ENCODE data around the gene TPT1. TPM values are rescaled to one million over a fixed set of nuclear protein-coding genes. Genes with fewer than 3 reads are reported as not detected.

Gene TPT1
- total RNA-seq, 1 donor from 2014 or later: 4,609 TPM

- no peak for DNase-seq
Measured at GRCh38 chr13:45333977-45334922, 6.7 kb downstream of the TPT1 start.

- no peak for DNase-seq
Measured at GRCh38 chr13:45333251-45333976, 7.6 kb downstream of the TPT1 start.

GRCh38 chr13:45332831-45333219 is 8.2 kb downstream of the TPT1 start:
- DNase-seq: no peak

GRCh38 chr13:45332036-45332830 is 8.8 kb downstream of the TPT1 start:
- DNase-seq: no peak

- DNase-seq: no peak
Measured at GRCh38 chr13:45331692-45332035, 9.3 kb downstream of the TPT1 start.

GRCh38 chr13:45331123-45331619 is 9.8 kb downstream of the TPT1 start:
- no peak for DNase-seq

- DNase-seq: no peak
Measured at GRCh38 chr13:45328661-45329111, 12.3 kb downstream of the TPT1 start.

- DNase-seq: no peak
Measured at GRCh38 chr13:45327253-45327955, 13.6 kb downstream of the TPT1 start.

- peak; percentile 88 for DNase-seq
Measured at GRCh38 chr13:45325806-45326205, 15.2 kb downstream of the TPT1 start.

- DNase-seq: no peak
Measured at GRCh38 chr13:45320876-45321629, 19.9 kb downstream of the TPT1 start.

GRCh38 chr13:45316996-45317395 is 24.0 kb downstream of the TPT1 start:
- DNase-seq: no peak

GRCh38 chr13:45316338-45316737 is 24.6 kb downstream of the TPT1 start:
- DNase-seq: no peak

- no peak for DNase-seq
Measured at GRCh38 chr13:45315520-45316167, 25.3 kb downstream of the TPT1 start.

GRCh38 chr13:45314822-45315221 is 26.2 kb downstream of the TPT1 start:
- DNase-seq: no peak

- no peak for DNase-seq
Measured at GRCh38 chr13:45310341-45311131, 30.4 kb downstream of the TPT1 start.

GRCh38 chr13:45306966-45307365 is 34.0 kb downstream of the TPT1 start:
- no peak for DNase-seq

GRCh38 chr13:45305079-45305478 is 35.9 kb downstream of the TPT1 start:
- DNase-seq: no peak

GRCh38 chr13:45303866-45304265 is 37.1 kb downstream of the TPT1 start:
- no peak for DNase-seq

- no peak for DNase-seq
Measured at GRCh38 chr13:45303026-45303425, 38.0 kb downstream of the TPT1 start.

- DNase-seq: no peak
Measured at GRCh38 chr13:45302507-45302906, 38.5 kb downstream of the TPT1 start.
